GM18873 (cell line): Measurements from ENCODE around the gene SYNE3.

Experiments used
- ATAC-seq: cut with Tn5 transposase; IDR thresholded peaks from one replicate; pipeline ENCODE4 v1.9.1; 2021; ENCODE audit warnings: mild to moderate bottlenecking, moderate library complexity, moderate number of reproducible peaks; ENCODE audit not compliant: unreplicated experiment, low FRiP score

Gene SYNE3

DNA sequence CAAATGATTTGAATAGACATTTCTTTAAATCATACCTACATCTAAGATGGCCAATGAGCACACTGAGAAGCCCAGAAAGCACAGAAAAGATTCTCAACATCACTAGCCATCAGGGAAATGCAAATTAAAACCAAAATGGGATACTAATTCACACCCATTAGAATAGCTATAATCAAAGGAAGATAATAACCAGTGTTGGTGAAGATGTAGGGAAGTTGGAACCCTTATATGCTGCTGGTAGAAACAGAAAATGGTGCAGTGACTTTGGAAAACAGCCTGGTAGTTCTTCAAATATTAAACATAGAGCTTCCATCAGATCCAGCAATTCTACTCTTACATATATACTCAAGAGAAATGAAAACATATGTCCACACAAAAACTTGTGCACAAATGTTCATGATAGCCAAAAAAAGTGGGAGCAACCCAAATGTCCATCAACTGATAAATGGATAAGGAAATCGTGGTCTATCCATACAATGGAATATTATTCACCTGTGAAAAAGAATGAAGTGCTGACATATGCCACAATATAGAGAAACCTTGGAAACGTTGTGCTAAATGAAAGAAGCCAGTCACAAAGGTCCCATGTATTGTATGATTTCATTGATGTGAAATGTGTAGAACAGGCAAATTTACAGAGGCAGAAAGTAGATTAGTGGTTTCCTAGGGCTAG is 24.4 kb downstream of the SYNE3 start:
- ATAC-seq = no peak

DNA sequence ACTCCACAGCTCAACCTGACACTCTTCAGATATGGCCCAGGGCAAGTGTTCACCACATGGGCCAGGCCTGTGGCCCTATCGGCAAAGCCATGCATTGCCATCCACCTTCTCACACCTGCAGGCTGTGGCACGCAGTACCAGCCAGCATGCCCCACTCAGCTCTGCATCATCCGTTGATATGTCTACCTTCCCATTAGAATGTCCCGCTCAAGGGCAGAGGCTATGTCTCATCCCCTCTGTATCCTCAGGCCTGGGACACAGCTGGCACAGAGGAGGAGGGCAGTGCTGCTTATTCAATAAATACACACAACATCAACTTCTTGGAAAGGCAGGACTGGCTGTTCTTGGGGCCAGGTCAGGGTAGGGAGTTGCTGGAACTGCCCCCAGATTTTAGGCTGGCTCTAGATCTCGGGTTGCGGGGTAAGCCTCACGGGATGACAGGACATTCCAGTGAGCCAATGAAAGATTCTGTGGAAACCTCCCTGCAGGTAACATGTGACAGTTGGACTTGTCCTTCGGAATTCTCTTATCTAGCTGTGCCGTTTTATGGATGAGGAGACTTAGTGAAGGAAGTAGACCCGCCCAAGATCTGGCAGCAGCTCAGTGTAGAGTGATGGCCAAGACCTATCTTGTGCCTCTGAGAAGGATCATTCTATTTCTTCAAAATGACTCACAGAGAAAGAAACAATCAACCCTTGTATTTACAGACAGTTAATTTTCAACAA is 25.6 kb downstream of the SYNE3 start:
- no peak for ATAC-seq

DNA sequence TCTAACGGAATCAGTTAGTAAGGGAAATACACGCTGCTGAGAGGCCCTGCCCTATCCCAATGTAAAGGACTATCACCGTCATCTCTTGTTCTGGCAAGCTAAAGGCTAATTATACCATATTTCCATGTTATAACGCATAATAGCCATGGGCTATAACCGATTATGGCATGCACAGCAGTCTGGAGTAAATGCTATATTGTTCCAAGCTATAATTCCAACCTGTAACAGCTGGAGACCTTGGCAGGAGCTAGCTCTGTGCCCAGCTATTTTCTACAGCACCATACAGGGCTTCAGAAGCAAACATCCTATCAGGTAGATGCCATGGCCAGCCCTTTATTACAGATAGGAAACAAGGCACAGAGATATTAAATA is 26.3 kb downstream of the SYNE3 start:
- no peak for ATAC-seq

DNA sequence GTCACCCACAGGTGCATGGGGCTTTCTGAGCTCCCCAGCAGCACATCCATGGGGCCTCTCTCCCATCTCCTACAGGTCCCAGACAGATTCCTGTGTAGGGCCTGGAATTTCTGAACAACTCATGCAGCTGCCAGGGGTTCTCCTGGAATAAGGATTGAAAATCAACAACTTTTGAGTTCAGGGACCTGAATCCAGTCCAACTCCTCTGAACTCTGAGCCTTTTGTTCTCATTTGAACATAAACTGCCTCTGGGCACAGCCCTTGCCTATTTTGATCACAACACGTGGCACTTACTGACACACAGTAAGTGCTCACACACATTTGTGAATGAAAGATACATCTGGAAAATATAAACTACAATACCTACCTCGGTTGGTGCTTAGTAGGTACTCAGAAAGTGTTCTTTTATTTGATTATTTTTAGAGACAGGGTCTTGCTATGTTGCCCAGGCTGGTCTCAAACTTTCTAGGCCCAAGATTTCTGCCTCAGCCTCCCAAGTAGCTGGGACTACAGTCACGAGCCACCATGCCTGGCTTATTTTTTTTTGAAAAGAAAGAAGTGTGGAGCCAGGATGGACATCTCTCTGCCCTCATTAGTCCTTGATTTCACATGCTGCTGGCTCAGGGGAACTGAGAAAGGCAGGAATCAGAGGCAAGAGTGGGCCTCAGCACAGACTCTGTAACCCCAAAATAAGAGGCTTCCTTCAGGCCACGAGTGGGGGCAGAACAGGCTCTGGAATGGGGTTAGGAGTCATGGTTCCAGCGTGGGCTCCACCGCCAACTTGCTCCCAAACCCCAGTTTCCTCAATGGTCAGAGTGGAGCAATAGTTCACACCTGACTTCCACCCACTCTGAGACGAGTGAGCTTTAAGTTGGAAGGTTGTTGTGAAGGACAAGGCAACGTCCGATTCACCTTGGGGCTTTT is 27.0 kb downstream of the SYNE3 start:
- ATAC-seq = no peak

DNA sequence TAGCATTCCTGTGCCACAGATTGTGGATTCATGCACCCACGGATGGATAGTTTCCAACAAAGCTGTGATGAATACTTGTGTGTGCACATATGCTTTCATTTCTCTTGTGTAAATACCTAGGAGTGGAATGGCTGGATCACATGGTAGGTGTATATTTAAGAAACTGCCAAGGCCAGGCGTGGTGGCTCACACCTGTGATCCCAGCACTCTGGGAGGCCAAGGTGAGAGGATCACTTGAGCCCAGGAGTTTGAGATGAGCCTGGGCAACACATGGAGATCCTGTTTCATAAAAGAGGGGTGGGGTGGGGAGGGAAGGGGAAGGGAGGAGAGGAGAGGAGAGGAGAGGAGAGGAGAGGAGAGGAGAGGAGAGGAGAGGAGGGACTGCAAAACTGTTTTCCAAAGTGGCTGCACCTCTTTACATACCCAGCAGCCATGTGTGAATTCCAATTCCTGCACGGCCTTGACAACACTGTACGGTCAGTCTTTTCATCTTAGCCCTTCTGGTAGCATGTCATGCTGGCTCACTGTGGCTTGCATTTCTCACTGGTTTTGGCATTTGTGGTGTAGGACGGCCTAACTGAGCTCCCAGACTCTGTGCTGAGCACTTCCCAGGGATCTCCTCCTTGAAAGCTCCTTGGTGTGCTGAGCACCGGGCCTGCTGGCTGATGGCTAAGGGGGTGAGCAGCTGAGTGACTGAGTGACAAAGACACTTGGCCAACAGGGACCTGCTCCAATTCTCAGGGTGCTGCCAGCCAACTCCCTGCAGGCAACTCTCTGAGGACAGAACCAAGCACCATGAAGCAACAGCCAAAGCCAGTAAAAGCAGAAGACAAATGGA is 27.9 kb downstream of the SYNE3 start:
- no peak for ATAC-seq

DNA sequence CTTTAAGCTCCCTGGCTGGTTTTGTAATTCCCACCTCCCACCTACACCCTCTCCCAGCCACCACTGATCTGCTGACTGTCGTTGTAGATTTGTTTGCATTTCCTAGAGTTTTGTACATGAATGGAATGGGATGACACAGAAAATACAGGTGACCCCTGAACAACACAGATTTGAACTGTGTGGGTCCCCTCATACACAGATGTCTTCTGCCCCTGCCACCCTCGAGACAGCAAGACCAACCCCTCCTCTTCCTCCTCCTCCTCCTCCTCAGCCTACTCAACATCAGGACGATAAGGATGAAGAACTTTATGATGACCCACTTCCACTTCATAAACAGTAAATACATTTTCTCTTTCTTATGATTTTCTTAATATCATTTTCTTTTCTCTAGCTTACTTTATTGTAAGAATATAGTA is 28.8 kb downstream of the SYNE3 start:
- no peak for ATAC-seq

DNA sequence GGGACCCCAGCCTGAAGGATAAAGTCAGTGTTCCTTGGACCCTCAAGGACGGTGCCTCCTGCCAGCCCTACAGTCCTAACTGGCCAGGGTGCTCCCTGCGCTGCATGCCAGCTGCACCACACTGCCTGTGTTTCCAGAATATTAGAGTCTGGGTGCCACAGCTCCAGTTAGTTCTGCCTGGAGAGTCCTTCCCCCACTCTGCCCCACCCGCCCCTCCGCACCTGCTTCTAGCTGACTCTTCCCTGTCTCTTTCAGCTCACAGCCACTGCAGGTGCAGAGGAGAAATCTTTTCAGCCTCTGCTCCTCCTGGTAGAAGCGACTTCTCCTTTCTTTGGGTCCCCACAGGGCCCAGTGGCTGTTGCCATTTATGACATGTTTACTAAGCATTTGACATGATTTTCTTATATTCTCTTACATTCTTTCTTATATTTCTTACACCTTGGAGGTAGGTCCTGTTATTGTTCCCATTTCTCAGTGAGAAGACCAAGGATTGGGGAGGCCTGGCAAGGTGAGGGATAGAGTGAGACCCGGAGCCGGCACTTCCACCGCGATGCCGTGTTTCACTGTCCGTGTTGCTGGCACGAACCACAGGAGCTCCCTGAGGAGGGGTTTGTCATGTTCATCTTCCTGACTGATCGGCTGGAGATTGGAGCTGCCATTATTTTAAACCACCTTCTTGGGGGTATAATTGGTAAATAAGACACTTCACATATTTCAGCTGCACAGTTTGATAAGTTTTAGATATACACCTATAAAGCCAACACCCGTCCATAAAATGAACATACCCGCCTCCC is 29.4 kb downstream of the SYNE3 start:
- no peak for ATAC-seq

DNA sequence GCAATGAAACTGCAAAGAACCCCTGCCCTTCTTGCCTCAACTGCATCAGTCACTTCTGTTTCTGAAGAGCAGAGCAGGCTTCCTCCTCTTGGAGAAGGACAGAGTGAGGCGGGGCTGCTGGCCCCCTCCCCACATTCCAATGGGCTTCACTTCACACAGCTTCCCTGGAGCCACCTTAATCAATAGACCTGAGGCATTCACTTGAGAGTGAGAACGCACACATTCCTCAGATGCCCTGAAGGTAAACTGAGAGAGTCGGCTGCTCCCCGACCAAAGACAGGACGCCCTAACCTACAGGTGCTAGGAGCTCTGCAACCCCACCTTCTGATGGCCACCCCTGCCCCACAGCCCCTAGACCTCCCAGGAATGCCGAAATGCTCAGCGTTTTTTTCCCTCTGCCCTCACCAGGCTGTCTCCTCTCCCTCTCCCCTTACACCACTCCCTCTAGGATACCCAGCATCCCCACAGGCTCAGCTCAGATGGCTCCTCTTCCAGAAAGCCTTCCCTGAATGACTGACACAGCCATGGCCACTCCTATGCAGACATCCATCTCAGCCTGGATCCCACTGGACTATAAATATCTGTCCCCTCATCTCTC is 31.1 kb downstream of the SYNE3 start:
- no peak for ATAC-seq

DNA sequence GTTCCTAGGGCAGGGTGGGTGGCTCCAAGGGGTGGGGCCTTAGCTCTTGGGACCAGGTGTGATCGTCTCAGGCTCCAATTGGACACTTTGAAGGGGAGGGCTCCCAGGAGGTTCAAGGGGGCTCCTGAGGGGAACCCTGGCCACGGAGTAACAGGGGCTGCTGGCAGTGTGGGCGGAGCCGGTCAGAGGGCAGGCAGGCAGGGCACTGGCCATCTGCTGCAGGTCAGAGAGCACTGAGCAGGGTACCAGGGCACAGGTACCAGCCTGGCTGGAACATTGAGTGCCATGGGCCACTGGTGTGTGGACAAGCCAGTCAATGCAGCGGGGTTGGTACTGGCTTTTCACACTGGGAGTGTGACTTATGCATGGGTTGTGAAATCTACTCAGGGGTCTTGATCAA is 32.2 kb downstream of the SYNE3 start:
- ATAC-seq = no peak

DNA sequence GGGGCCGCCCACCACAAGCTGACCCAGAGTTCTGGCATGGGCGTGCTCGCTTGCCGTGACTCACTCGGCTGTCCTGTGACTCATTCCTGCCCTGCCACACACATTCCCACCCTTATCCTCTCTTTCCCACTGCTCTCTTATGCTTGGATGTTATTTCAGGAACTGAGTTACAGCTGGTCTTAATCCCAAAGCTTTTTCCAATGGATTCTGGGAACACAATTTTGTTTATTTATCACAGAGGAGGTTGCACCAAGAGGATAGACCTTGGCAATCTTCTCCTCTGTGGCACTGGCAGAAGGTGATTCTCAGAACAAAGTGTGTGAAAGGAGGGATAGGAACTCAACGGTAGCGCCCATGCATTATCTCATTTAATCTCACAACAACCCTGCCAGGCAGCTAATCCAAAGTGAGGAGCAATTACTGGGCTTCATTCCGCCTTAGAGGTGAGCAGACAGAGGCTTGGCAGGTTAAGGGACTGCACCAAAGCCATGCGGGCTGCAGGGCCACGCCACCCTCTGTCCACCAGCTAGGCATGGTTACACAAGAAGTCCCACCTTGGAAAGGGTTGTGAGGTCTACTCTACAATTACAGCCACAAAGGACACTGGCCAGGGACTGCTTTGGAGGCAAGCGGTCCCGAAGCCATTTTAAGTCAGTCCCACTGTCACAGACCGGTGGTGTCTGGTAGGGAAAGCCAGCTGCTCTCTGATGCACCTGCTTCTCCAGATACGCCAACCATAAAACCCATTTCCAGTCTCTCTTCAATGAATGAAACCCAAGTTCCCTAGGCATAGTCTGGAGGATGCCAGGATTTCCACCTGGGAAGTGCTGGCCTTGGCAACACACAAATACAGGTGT is 32.9 kb downstream of the SYNE3 start:
- no peak for ATAC-seq

DNA sequence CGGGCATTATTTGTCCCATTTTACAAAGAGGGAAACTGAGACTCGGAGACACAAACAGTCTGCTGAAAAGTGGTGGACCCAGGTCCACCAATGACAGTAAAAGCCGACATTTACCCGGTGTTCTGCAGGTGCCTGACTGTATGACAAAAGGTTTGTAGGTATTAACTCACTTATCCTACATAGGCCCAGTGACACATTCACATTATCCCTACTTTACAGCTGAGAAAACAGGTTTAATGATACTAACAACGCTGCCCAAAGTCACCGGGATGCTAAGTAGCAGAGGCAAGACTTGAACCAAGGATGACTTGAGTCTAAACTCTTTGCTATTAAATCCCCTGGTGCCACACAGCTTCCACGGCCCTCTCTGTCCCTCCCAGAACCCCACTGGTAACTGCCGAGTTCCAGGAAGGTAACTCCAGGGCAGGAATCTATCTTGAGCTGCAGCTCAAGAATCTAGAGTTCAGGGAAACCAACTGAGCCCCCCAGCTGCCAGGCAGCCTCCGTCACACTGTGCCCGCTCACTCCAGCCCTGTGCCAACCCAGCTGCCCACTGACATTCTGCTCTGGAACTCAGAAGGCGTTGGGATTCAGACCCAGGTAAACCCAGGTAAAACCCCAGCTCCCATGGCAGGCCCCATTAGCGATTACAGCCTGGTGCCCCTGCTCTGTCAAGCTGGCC is 33.7 kb downstream of the SYNE3 start:
- no peak for ATAC-seq

DNA sequence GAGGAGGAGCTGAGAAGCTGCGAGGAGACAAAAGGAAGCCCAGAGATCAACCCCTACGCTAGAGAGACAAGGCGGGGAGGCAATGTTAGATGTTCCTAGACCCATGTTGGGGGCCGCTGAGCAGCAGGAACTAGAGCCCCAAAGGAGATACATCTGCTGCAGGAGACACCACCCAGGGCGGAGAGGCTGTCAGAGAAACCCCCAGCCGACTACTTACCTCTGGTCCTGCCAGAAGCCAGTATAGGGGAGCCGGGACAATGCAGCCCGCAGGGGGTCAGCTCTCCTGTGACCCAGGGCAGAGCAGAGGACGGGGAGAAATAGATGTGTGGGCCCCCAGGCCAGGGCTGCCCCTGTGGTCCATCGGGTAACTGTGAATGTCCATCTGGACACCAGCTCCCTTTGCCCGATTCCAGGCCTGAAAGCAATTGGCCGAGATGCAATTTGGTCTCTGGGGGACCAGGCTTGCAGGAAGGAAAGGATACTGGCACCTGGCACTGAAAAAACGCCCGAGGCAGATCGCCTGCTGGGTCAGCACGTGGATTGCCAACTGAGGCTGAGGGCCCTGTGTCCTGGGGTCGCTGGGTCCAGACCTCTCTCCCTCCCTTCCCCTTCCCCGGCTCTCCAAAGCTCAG is 34.9 kb downstream of the SYNE3 start:
- no peak for ATAC-seq

DNA sequence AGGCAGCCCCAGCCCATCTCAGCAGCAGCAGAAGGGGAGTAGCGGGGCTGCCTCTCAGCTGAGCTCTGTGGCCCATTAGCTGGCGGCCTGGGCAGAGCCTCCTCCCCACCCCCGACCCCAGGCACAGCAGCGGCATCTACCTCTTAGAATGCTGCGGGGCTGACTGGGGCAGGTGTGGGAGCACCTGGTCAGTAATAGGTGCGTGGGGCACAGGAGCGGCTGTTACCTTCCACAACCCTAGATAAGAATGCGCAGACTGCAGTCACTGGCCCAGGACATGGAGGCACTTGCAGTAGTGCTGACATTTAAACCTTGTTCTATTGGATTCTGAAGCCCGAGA is 35.6 kb downstream of the SYNE3 start:
- peak; percentile 18 for ATAC-seq

DNA sequence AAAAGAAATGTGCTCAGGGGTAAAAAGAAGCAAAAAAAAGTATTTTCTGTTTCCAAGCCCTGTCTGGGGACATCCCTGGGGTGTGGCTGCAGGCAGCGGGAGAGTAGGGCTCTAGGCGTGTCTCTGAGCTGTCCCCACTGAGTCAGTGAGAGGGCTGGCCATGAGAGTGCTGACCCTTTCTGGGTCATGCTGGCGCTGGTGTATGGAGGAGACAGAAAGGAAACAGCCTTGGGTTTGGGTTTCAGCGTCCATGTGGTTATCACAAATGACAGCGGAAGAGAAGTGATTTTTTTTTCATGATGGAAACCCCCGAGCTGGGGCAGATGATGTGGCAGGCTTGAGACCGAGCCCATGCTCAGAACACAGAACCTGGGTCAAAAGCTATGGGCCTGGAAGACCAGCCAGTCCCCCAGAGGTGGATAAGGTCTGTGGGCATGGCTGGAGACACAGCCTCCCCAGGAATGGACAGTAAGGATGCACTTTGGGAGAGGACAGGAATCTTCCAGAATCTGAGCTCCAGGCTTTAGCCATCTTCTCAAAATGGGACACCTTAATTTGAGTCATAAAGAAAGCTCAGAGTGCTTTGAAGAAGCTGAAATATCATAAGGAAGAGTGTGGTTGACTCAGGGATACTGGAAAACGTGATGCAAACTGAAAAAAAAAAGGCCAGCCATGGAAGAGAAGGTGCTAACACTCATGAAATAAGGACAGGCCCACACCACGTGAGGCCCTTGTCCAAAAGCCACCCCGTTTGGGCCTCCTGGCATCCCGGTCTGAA is 36.2 kb downstream of the SYNE3 start:
- peak; percentile 63 for ATAC-seq

DNA sequence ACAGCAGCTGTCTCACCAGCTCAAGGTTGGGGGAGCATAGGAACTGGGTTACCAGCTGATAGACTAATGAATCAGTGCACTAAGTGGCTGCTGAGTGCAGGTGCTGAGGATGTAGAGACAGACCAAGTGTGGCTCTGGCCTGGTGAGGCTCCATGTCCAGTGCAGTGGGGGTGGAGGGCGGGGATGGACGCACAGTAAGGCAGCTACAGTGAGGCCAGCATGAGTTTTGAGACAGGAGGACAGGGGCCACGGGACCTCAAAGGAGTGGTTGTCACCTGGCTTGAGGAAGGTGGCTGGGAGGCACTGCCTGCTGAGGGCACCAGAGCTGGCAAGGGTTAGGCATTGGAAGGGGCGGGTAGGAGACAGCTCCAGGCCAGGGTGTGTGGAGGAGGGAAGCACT is 37.0 kb downstream of the SYNE3 start:
- ATAC-seq = no peak

DNA sequence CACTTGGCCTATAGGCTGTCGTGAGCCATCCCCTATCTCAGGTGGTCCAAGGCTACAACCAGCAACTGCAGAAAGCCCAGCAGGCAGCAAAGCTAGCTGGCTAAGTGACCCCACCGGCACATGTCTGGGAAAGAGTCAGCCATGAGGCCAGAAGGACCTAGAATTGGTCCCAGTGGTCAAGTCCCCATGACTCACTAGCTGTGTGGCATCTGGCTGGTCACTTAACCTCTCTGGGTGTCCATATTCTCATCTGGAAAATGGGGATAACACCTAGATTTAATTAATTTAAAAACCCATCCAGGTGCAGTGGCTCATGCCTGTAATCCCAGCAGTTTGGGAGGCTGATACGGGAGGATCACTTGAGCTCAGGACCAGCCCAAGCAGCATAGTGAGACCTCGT is 37.6 kb downstream of the SYNE3 start:
- no peak for ATAC-seq

DNA sequence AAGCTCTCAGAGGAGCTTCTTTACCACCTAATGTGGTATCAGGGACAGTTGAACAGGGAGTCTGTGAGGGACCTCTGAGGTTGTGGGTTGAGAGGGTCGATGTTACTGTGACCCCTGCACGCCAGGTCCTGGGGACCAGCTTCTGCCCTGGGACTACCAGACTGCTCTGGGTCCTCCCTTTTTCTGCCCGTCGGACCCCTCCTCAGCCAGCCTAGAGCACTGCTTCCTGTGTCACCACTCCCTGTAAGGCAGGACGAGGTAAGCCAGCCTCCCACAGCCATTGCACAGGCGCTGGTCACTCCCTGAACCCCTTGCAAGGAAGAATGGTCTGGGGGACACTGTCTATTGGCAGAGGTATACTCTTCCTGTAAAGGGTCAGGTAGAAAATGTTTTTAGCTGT is 38.1 kb downstream of the SYNE3 start:
- ATAC-seq = no peak
